ENCODE results near the gene NPIPA3.
"Not testable (repeated sequence)": the region's sequence is repeated elsewhere in the genome, so short reads cannot be mapped to it uniquely, and the experiment has no call there.

The NPIPA3 gene

GRCh38 chr16:14741794-14742193 is 38.6 kb downstream of the NPIPA3 start:
- not testable (repeated sequence) for DNase-seq (ENCODE audit: low read depth); H3K4me3 ChIP-seq (ENCODE audit: low read depth, low read length)

GRCh38 chr16:14742273-14743128 is 39.3 kb downstream of the NPIPA3 start, which contains the start of gene NPIPA2:
NPIPA2 (plus strand) TSS chr16:14742533; CDS start chr16:14748066, 5,533 bp downstream.
- H3K4me3 ChIP-seq (ENCODE audit: low read depth, low read length); DNase-seq (ENCODE audit: low read depth): not testable (repeated sequence)

GRCh38 chr16:14773654-14774053 is 70.4 kb downstream of the NPIPA3 start:
- H3K4me3 ChIP-seq (ENCODE audit: low read depth, low read length); DNase-seq (ENCODE audit: low read depth): not testable (repeated sequence)

- H3K4me3 ChIP-seq (ENCODE audit: low read depth, low read length); DNase-seq (ENCODE audit: low read depth): not testable (repeated sequence)
Observed at GRCh38 chr16:14775624-14776023, 72.4 kb downstream of the NPIPA3 start.

All from choroid plexus epithelial cell (primary cell).